DOHH2 (cell line): ENCODE measurements around the gene KIF2C.
"Not testable (repeated sequence)": the region's sequence is repeated elsewhere in the genome, so short reads cannot be mapped to it uniquely, and the experiment has no call there.

ENCODE experiments used
- EZH2phosphoT487 ChIP-seq: fragments of 200-600 bp; sonication (generic); IDR thresholded peaks from 2 replicates; pipeline ENCODE4 v1.6.1; 2017; ENCODE audit warnings: borderline replicate concordance, mild to moderate bottlenecking, antibody characterized with exemption, low read length, moderate library complexity, mixed read lengths
- TF ChIP-seq, protein P1 (sequence below): fragments of 200-600 bp; sonication (generic); IDR thresholded peaks from one replicate; pipeline ENCODE4 v1.5.1; 2014; ENCODE audit warnings: antibody characterized with exemption, mild to moderate bottlenecking, low read depth, low read length; ENCODE audit not compliant: poor library complexity, severe bottlenecking

DNA sequence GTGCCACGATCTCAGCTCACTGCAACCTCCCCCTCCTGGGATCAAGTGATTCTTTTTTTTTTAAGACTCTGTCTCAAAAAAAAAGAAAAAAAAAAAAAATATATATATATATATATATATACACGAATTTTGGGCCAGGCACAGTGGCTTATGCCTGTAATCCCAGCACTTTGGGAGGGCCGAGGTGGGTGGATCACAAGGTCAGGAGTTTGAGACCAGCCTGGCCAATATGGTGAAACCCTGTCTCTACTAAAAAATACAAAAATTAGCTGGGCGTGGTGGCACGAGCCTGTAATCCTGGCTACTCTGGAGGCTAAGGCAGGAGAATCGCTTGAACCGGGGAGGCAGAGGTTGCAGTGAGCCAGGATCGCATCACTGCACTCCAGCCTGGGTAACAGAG is 58.2 kb downstream of the KIF2C start:
- TF ChIP-seq, protein P1, sequence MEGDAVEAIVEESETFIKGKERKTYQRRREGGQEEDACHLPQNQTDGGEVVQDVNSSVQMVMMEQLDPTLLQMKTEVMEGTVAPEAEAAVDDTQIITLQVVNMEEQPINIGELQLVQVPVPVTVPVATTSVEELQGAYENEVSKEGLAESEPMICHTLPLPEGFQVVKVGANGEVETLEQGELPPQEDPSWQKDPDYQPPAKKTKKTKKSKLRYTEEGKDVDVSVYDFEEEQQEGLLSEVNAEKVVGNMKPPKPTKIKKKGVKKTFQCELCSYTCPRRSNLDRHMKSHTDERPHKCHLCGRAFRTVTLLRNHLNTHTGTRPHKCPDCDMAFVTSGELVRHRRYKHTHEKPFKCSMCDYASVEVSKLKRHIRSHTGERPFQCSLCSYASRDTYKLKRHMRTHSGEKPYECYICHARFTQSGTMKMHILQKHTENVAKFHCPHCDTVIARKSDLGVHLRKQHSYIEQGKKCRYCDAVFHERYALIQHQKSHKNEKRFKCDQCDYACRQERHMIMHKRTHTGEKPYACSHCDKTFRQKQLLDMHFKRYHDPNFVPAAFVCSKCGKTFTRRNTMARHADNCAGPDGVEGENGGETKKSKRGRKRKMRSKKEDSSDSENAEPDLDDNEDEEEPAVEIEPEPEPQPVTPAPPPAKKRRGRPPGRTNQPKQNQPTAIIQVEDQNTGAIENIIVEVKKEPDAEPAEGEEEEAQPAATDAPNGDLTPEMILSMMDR = not testable (repeated sequence)
- TF ChIP-seq EZH2phosphoT487 = not testable (repeated sequence)
